ENCODE results near the gene MIA3. TPM values are rescaled to one million over a fixed set of nuclear protein-coding genes. Genes with fewer than 3 reads are reported as not detected.

The MIA3 gene
- total and polyA plus RNA-seq, 5 donors from 2014 or later, result 48.5 to 87.1 (median 54.9) TPM

- ATAC-seq (ENCODE audit: low read depth in 2 of 2) (peak; percentile 81 to 92), DNase-seq (peak; percentile 64 to 93 (median 82))
- H3K4me1 ChIP-seq (ENCODE audit: control insufficient read depth, insufficient read depth, low read length, poor library complexity, severe bottlenecking), result no peaks in the 10 kb centered on the region
- H3K27me3 Mint-ChIP-seq, result no peaks in the 10 kb centered on the region
- no peak overlapping the region for H3K4me3 ChIP-seq (ENCODE audit: low read depth, low read length)
- no peaks in the 10 kb centered on the region for H3K9me3 Mint-ChIP-seq
- no peak overlapping the region for H3K27ac ChIP-seq (ENCODE audit: insufficient read depth, low read length, poor library complexity, severe bottlenecking)
- peaks cover 3 to 14% (median 8%) of the 10 kb centered on the region in 4 donors for H3K4me1 Mint-ChIP-seq
- H3K27ac Mint-ChIP-seq, result peak overlapping the region in 2 of 3 donors; percentile 47 to 88
- peak overlapping the region in 1 of 4 donors; percentile 0 for H3K4me3 Mint-ChIP-seq
- H3K36me3 ChIP-seq (ENCODE audit: control insufficient read depth, insufficient read depth, low read length), result peaks cover 52% of the 10 kb centered on the region
- H3K9me3 ChIP-seq (ENCODE audit: control insufficient read depth in 2 of 2, low read length in 2 of 2), result no peaks in the 10 kb centered on the region
- no peaks in the 10 kb centered on the region for H3K27me3 ChIP-seq (ENCODE audit: control insufficient read depth, insufficient read depth, low read length)
- peaks cover 42% of the 10 kb centered on the region for H3K36me3 Mint-ChIP-seq
Measured at GRCh38 chr1:222634180-222635013, 16.5 kb downstream of the MIA3 start.

- Histone ChIP-seq H3K27ac (ENCODE audit: insufficient read depth, low read length, poor library complexity, severe bottlenecking) (no peak overlapping the region), H3K4me1 (ENCODE audit: control insufficient read depth, insufficient read depth, low read length, poor library complexity, severe bottlenecking) (peaks cover 23% of the 10 kb centered on the region), H3K4me3 (ENCODE audit: low read depth, low read length) (no peak overlapping the region), H3K9me3 (ENCODE audit: control insufficient read depth in 2 of 2, low read length in 2 of 2) (no peaks in the 10 kb centered on the region), H3K27me3 (ENCODE audit: control insufficient read depth, insufficient read depth, low read length) (no peaks in the 10 kb centered on the region), H3K36me3 (ENCODE audit: control insufficient read depth, insufficient read depth, low read length) (peaks cover 12% of the 10 kb centered on the region)
- H3K4me3 Mint-ChIP-seq, result peak overlapping the region in 2 of 4 donors; percentile 22 to 88
- H3K9me3 Mint-ChIP-seq, result peaks cover 0 to 1% (median 0%) of the 10 kb centered on the region in 7 donors
- no peaks in the 10 kb centered on the region for H3K27me3 Mint-ChIP-seq
- H3K27ac Mint-ChIP-seq, result peak overlapping the region in 1 of 3 donors; percentile 8
- peaks cover 10 to 30% (median 22%) of the 10 kb centered on the region in 4 donors for H3K4me1 Mint-ChIP-seq
- H3K36me3 Mint-ChIP-seq, result peaks cover 12% of the 10 kb centered on the region
- DNase-seq (no peak), ATAC-seq (ENCODE audit: low read depth in 2 of 2) (no peak)
Measured at GRCh38 chr1:222641269-222641948, 23.5 kb downstream of the MIA3 start.

GRCh38 chr1:222642468-222642867 is 24.6 kb downstream of the MIA3 start:
- H3K27me3 ChIP-seq (ENCODE audit: control insufficient read depth, insufficient read depth, low read length), result no peaks in the 10 kb centered on the region
- Mint-ChIP-seq H3K9me3 (peaks cover 0 to 1% (median 0%) of the 10 kb centered on the region in 7 donors), H3K27ac (peak overlapping the region in 2 of 3 donors; percentile 58 to 100), H3K36me3 (peaks cover 6% of the 10 kb centered on the region), H3K4me1 (peaks cover 14 to 36% (median 27%) of the 10 kb centered on the region in 4 donors), H3K27me3 (no peaks in the 10 kb centered on the region), H3K4me3 (peak overlapping the region in 3 of 4 donors; percentile 35 to 88 (median 49))
- H3K4me1 ChIP-seq (ENCODE audit: control insufficient read depth, insufficient read depth, low read length, poor library complexity, severe bottlenecking), result peaks cover 24% of the 10 kb centered on the region
- peaks cover 10% of the 10 kb centered on the region for H3K36me3 ChIP-seq (ENCODE audit: control insufficient read depth, insufficient read depth, low read length)
- no peak overlapping the region for H3K27ac ChIP-seq (ENCODE audit: insufficient read depth, low read length, poor library complexity, severe bottlenecking)
- ATAC-seq (ENCODE audit: low read depth in 2 of 2) (no peak), DNase-seq (no peak)
- no peak overlapping the region for H3K4me3 ChIP-seq (ENCODE audit: low read depth, low read length)
- no peaks in the 10 kb centered on the region for H3K9me3 ChIP-seq (ENCODE audit: control insufficient read depth in 2 of 2, low read length in 2 of 2)

- peaks cover 26% of the 10 kb centered on the region for H3K4me1 ChIP-seq (ENCODE audit: control insufficient read depth, insufficient read depth, low read length, poor library complexity, severe bottlenecking)
- peak overlapping the region; percentile 97 for H3K4me3 ChIP-seq (ENCODE audit: low read depth, low read length)
- Mint-ChIP-seq H3K36me3 (peaks cover 9% of the 10 kb centered on the region), H3K27me3 (no peaks in the 10 kb centered on the region), H3K27ac (peak overlapping the region; percentile 98 to 100 (median 99)), H3K9me3 (peaks cover 0 to 1% (median 0%) of the 10 kb centered on the region in 7 donors), H3K4me1 (peaks cover 15 to 42% (median 31%) of the 10 kb centered on the region in 4 donors), H3K4me3 (peak overlapping the region; percentile 88 to 99 (median 96))
- H3K27ac ChIP-seq (ENCODE audit: insufficient read depth, low read length, poor library complexity, severe bottlenecking), result peak overlapping the region; percentile 96
- DNase-seq (no peak), ATAC-seq (ENCODE audit: low read depth in 2 of 2) (no peak)
- H3K27me3 ChIP-seq (ENCODE audit: control insufficient read depth, insufficient read depth, low read length), result no peaks in the 10 kb centered on the region
- H3K9me3 ChIP-seq (ENCODE audit: control insufficient read depth in 2 of 2, low read length in 2 of 2), result no peaks in the 10 kb centered on the region
- peaks cover 11% of the 10 kb centered on the region for H3K36me3 ChIP-seq (ENCODE audit: control insufficient read depth, insufficient read depth, low read length)
Measured at GRCh38 chr1:222643606-222643937, 25.7 kb downstream of the MIA3 start.

- Mint-ChIP-seq H3K9me3 (peaks cover 0 to 1% (median 0%) of the 10 kb centered on the region in 7 donors), H3K27me3 (no peaks in the 10 kb centered on the region), H3K36me3 (peaks cover 13% of the 10 kb centered on the region), H3K27ac (peak overlapping the region; percentile 98 to 100 (median 99)), H3K4me1 (peaks cover 20 to 45% (median 32%) of the 10 kb centered on the region in 4 donors), H3K4me3 (peak overlapping the region; percentile 88 to 99 (median 96))
- Histone ChIP-seq H3K27me3 (ENCODE audit: control insufficient read depth, insufficient read depth, low read length) (no peaks in the 10 kb centered on the region), H3K36me3 (ENCODE audit: control insufficient read depth, insufficient read depth, low read length) (peaks cover 12% of the 10 kb centered on the region), H3K4me3 (ENCODE audit: low read depth, low read length) (peak overlapping the region; percentile 97), H3K4me1 (ENCODE audit: control insufficient read depth, insufficient read depth, low read length, poor library complexity, severe bottlenecking) (peaks cover 26% of the 10 kb centered on the region), H3K9me3 (ENCODE audit: control insufficient read depth in 2 of 2, low read length in 2 of 2) (no peaks in the 10 kb centered on the region), H3K27ac (ENCODE audit: insufficient read depth, low read length, poor library complexity, severe bottlenecking) (peak overlapping the region; percentile 96)
- DNase-seq (peak; percentile 96 to 99 (median 98)), ATAC-seq (ENCODE audit: low read depth in 2 of 2) (peak; percentile 95 to 96)
Measured at GRCh38 chr1:222643938-222644635, 26.2 kb downstream of the MIA3 start.

- Mint-ChIP-seq H3K36me3 (peaks cover 13% of the 10 kb centered on the region), H3K27ac (peak overlapping the region; percentile 98 to 100 (median 99)), H3K9me3 (peaks cover 0 to 1% (median 0%) of the 10 kb centered on the region in 7 donors), H3K27me3 (no peaks in the 10 kb centered on the region), H3K4me1 (peaks cover 20 to 45% (median 32%) of the 10 kb centered on the region in 4 donors), H3K4me3 (peak overlapping the region; percentile 88 to 99 (median 96))
- Histone ChIP-seq H3K9me3 (ENCODE audit: control insufficient read depth in 2 of 2, low read length in 2 of 2) (no peaks in the 10 kb centered on the region), H3K4me3 (ENCODE audit: low read depth, low read length) (peak overlapping the region; percentile 97), H3K4me1 (ENCODE audit: control insufficient read depth, insufficient read depth, low read length, poor library complexity, severe bottlenecking) (peaks cover 26% of the 10 kb centered on the region), H3K27me3 (ENCODE audit: control insufficient read depth, insufficient read depth, low read length) (no peaks in the 10 kb centered on the region), H3K27ac (ENCODE audit: insufficient read depth, low read length, poor library complexity, severe bottlenecking) (peak overlapping the region; percentile 96), H3K36me3 (ENCODE audit: control insufficient read depth, insufficient read depth, low read length) (peaks cover 17% of the 10 kb centered on the region)
- DNase-seq (no peak), ATAC-seq (ENCODE audit: low read depth in 2 of 2) (peak; percentile 21 to 23)
Measured at GRCh38 chr1:222644636-222644980, 26.7 kb downstream of the MIA3 start.

GRCh38 chr1:222652676-222653075 is 34.8 kb downstream of the MIA3 start:
- Mint-ChIP-seq H3K4me1 (peaks cover 39 to 57% (median 46%) of the 10 kb centered on the region in 4 donors), H3K27ac (peak overlapping the region; percentile 11 to 93 (median 90)), H3K27me3 (peaks cover 4% of the 10 kb centered on the region), H3K4me3 (no peak overlapping the region), H3K36me3 (peaks cover 72% of the 10 kb centered on the region), H3K9me3 (no peaks in the 10 kb centered on the region)
- Histone ChIP-seq H3K4me3 (ENCODE audit: low read depth, low read length) (no peak overlapping the region), H3K36me3 (ENCODE audit: control insufficient read depth, insufficient read depth, low read length) (peaks cover 78% of the 10 kb centered on the region), H3K27ac (ENCODE audit: insufficient read depth, low read length, poor library complexity, severe bottlenecking) (peak overlapping the region; percentile 91), H3K27me3 (ENCODE audit: control insufficient read depth, insufficient read depth, low read length) (no peaks in the 10 kb centered on the region), H3K4me1 (ENCODE audit: control insufficient read depth, insufficient read depth, low read length, poor library complexity, severe bottlenecking) (peaks cover 18% of the 10 kb centered on the region), H3K9me3 (ENCODE audit: control insufficient read depth in 2 of 2, low read length in 2 of 2) (no peaks in the 10 kb centered on the region)
- DNase-seq (no peak), ATAC-seq (ENCODE audit: low read depth in 2 of 2) (no peak)
